IMR-90 (cell line): ENCODE data around the gene ITPR2. TPM values are rescaled to one million over a fixed set of nuclear protein-coding genes. Genes with fewer than 3 reads are reported as not detected.
A peak's percentile ranks its signal among the peaks of the same experiment; 100 is the strongest.

Experiments used
- ATAC-seq: fragments of 200-7000 bp; cut with Tn5 transposase; 2 replicates; pipeline ENCODE4 v1.9.1; 2020; ENCODE audit warnings: low read depth, mild to moderate bottlenecking, moderate library complexity
- BruUV-seq: library from RNA; stranded (reverse); fragments of 400-500 nt; replicated peaks from 2 replicates; lab custom pipeline; 2021; lab: Mats Ljungman, UMichigan
- CTCF ChIA-PET: fragments of 300-600 bp; formaldehyde crosslinking; extraction: SDS; loops from one replicate; lab custom pipeline; 2021; ENCODE audit warnings: antibody characterized with exemption; lab: Yijun Ruan, JAX
- POLR2A ChIA-PET: fragments of 300-600 bp; sonication (Branson Sonifier 250); formaldehyde crosslinking; loops from one replicate; lab custom pipeline; 2022; ENCODE audit warnings: antibody characterized with exemption; ENCODE audit not compliant: unreplicated experiment; lab: Charles Lee
- DNase-seq: peaks from one replicate; pipeline ENCODE4 v3.0.0; 2013
- H2AFZ ChIP-seq: replicated peaks from 2 replicates; pipeline ENCODE3; 2013; ENCODE audit warnings: low read length, mild to moderate bottlenecking; ENCODE audit not compliant: poor library complexity
- H2AK5ac ChIP-seq: 2 replicates; pipeline ENCODE4 v1.6.1; 2013; ENCODE audit warnings: low read depth, low read length, inconsistent platforms
- H2AK9ac ChIP-seq: replicated peaks from 2 replicates; pipeline ENCODE3; 2013; ENCODE audit warnings: mild to moderate bottlenecking, low read depth, low read length, moderate library complexity; ENCODE audit not compliant: poor library complexity
- H2BK120ac ChIP-seq: 2 replicates; pipeline ENCODE4 v1.6.1; 2013; ENCODE audit warnings: low read depth, low read length, inconsistent platforms
- H2BK15ac ChIP-seq: 3 replicates; pipeline ENCODE4 v1.6.1; 2013; ENCODE audit warnings: low read depth, low read length, inconsistent platforms
- H2BK20ac ChIP-seq: 2 replicates; pipeline ENCODE4 v1.6.1; 2013; ENCODE audit warnings: low read depth, mild to moderate bottlenecking, inconsistent platforms, low read length, moderate library complexity
- H2BK5ac ChIP-seq: 2 replicates; pipeline ENCODE4 v1.6.1; 2013; ENCODE audit warnings: mild to moderate bottlenecking, low read depth, low read length, inconsistent platforms; ENCODE audit not compliant: poor library complexity, severe bottlenecking
- H3K14ac ChIP-seq: replicated peaks from 2 replicates; pipeline ENCODE4 v1.6.1; 2013; ENCODE audit warnings: low read depth, low read length, inconsistent platforms
- H3K18ac ChIP-seq: 2 replicates; pipeline ENCODE4 v1.6.1; 2013; ENCODE audit warnings: low read depth, low read length, control low read depth
- H3K23ac ChIP-seq: 2 replicates; pipeline ENCODE4 v1.6.1; 2013; ENCODE audit warnings: low read depth, low read length, inconsistent platforms
- H3K27ac ChIP-seq: 2 replicates; pipeline ENCODE4 v1.5.1; 2013; ENCODE audit warnings: mild to moderate bottlenecking, control low read depth, low read length; ENCODE audit not compliant: insufficient read depth
- H3K27me3 ChIP-seq: 2 replicates; pipeline ENCODE4 v1.6.1; 2013; ENCODE audit warnings: low read length; ENCODE audit not compliant: control insufficient read depth, insufficient read depth
- H3K36me3 ChIP-seq: 2 replicates; pipeline ENCODE4 v1.6.1; 2013; ENCODE audit warnings: low read length, mixed read lengths; ENCODE audit not compliant: control insufficient read depth, insufficient read depth
- H3K4ac ChIP-seq: 2 replicates; pipeline ENCODE4 v1.6.1; 2013; ENCODE audit warnings: low read depth, low read length, inconsistent platforms
- H3K4me1 ChIP-seq: 2 replicates; pipeline ENCODE4 v1.6.1; 2013; ENCODE audit warnings: low read length, mixed read lengths; ENCODE audit not compliant: control insufficient read depth, insufficient read depth
- H3K4me2 ChIP-seq: 2 replicates; pipeline ENCODE4 v1.6.1; 2013; ENCODE audit warnings: low read depth, mild to moderate bottlenecking, control low read depth, low read length, moderate library complexity
- H3K4me3 ChIP-seq: 2 replicates; pipeline ENCODE4 v1.5.1; 2013; ENCODE audit warnings: low read depth, mild to moderate bottlenecking, control low read depth, low read length, moderate library complexity; ENCODE audit not compliant: insufficient read depth
- H3K56ac ChIP-seq: 2 replicates; pipeline ENCODE4 v1.6.1; 2013; ENCODE audit warnings: low read length, inconsistent platforms; ENCODE audit not compliant: insufficient read depth; ENCODE audit errors: extremely low read depth
- H3K79me1 ChIP-seq, 2 experiments: 2 replicates each; pipeline ENCODE4 v1.6.1; 2013; ENCODE audit warnings: low read length in 2 of 2, inconsistent platforms in 1 of 2, low read depth in 1 of 2
- H3K9ac ChIP-seq: 2 replicates; pipeline ENCODE4 v1.6.1; 2013; ENCODE audit warnings: low read depth, low read length, control low read depth
- H3K9me1 ChIP-seq: 2 replicates; pipeline ENCODE4 v1.6.1; 2013; ENCODE audit warnings: low read length, inconsistent platforms; ENCODE audit not compliant: insufficient read depth
- H3K9me3 ChIP-seq: 2 replicates; pipeline ENCODE4 v1.6.1; 2013; ENCODE audit warnings: low read length; ENCODE audit not compliant: control insufficient read depth, insufficient read depth
- H4K20me1 ChIP-seq: 2 replicates; pipeline ENCODE4 v1.6.1; 2013; ENCODE audit warnings: low read length, inconsistent platforms; ENCODE audit not compliant: insufficient read depth
- H4K5ac ChIP-seq: 2 replicates; pipeline ENCODE4 v1.6.1; 2013; ENCODE audit warnings: mild to moderate bottlenecking, low read depth, low read length, control low read depth
- H4K8ac ChIP-seq, 2 experiments: 2 replicates each; pipeline ENCODE4 v1.6.1; 2013; ENCODE audit warnings: low read depth in 2 of 2, low read length in 2 of 2, control low read depth in 1 of 2, inconsistent platforms in 1 of 2
- H4K91ac ChIP-seq: 2 replicates; pipeline ENCODE4 v1.6.1; 2013; ENCODE audit warnings: low read depth, low read length, inconsistent platforms; ENCODE audit not compliant: insufficient read depth
- BHLHE40 ChIP-seq: fragments of 150-350 bp; IDR thresholded peaks from 2 replicates; pipeline ENCODE4 v1.6.1; 2016; ENCODE audit warnings: mild to moderate bottlenecking, low read depth, low read length
- CEBPB ChIP-seq: IDR thresholded peaks from 2 replicates; pipeline ENCODE4 v1.6.1; 2012; ENCODE audit warnings: low read depth, low read length, improper control_type of control experiment
- CHD1 ChIP-seq: IDR thresholded peaks from 2 replicates; pipeline ENCODE4 v1.6.1; 2012; ENCODE audit warnings: low read depth, low read length, improper control_type of control experiment
- CTCF ChIP-seq: conservative IDR thresholded peaks from 2 replicates; pipeline ENCODE4 v1.5.1; 2012; ENCODE audit warnings: mild to moderate bottlenecking, low read depth, low read length, improper control_type of control experiment
- ELK1 ChIP-seq: fragments of 150-350 bp; IDR thresholded peaks from 2 replicates; pipeline ENCODE4 v1.6.1; 2016; ENCODE audit warnings: low read depth, mild to moderate bottlenecking, low read length, moderate library complexity, borderline replicate concordance
- FOS ChIP-seq: fragments of 150-350 bp; IDR thresholded peaks from 2 replicates; pipeline ENCODE4 v1.6.1; 2016; ENCODE audit warnings: low read depth, low read length
- MAFK ChIP-seq: IDR thresholded peaks from 2 replicates; pipeline ENCODE4 v1.6.1; 2012; ENCODE audit warnings: low read depth, low read length, improper control_type of control experiment
- MXI1 ChIP-seq: IDR thresholded peaks from 2 replicates; pipeline ENCODE4 v1.6.1; 2012; ENCODE audit warnings: low read depth, mild to moderate bottlenecking, low read length, moderate library complexity, borderline replicate concordance
- NFE2L2 ChIP-seq: fragments of 150-350 bp; IDR thresholded peaks from 2 replicates; pipeline ENCODE4 v1.6.1; 2016; ENCODE audit warnings: low read depth, mild to moderate bottlenecking, low read length
- POLR2A ChIP-seq: IDR thresholded peaks from 2 replicates; pipeline ENCODE4 v1.6.1; 2012; ENCODE audit warnings: mild to moderate bottlenecking, low read depth, low read length
- RCOR1 ChIP-seq: IDR thresholded peaks from 2 replicates; pipeline ENCODE4 v1.6.1; 2012; ENCODE audit warnings: mild to moderate bottlenecking, low read length, improper control_type of control experiment; ENCODE audit not compliant: insufficient replicate concordance
- SMC3 ChIP-seq: fragments of 150-350 bp; IDR thresholded peaks from 2 replicates; pipeline ENCODE4 v1.6.1; 2016; ENCODE audit warnings: low read depth, mild to moderate bottlenecking, antibody characterized with exemption, low read length, moderate library complexity
- USF2 ChIP-seq: fragments of 150-350 bp; IDR thresholded peaks from 2 replicates; pipeline ENCODE4 v1.6.1; 2017; ENCODE audit warnings: mild to moderate bottlenecking, antibody characterized with exemption, low read length, low read depth
- WGBS, 2 experiments: methylation state at CpG; one replicate each; pipeline versions ENCODE4 v1.1.5 to v1.1.7; 2013; ENCODE audit warnings: missing lambda C conversion rate in 2 of 2; ENCODE audit not compliant: insufficient read length in 1 of 2; ENCODE audit errors: extremely low coverage in 2 of 2; 5-methylcytosine and 5-hydroxymethylcytosine counted together
- dilution Hi-C: fragments of 300-500 bp; cut with HindIII; formaldehyde crosslinking; loops from one replicate; pipeline ENCODE4 v1.14.3; 2018; ENCODE audit warnings: low sequenced_read_pairs; ENCODE audit not compliant: unreplicated experiment
- in situ Hi-C: fragments of 300-500 bp; cut with MboI; formaldehyde crosslinking; loops from 3 replicates; pipeline ENCODE4 v1.14.3; 2019; ENCODE audit warnings: low sequenced_read_pairs, inconsistent platforms, mixed read lengths
- intact Hi-C: fragments of 100-400 bp; cut with micrococcal nuclease; formaldehyde crosslinking; loops from 2 replicates; pipeline ENCODE4 v1.10.0; 2022
- polyA plus RNA-seq, 3 experiments: library from polyadenylated mRNA; depleted of rRNA; stranded (reverse); fragments of >200 nt; gene quantifications; 2 replicates each; pipeline ENCODE4 v1.2.3, GENCODE V29; 2012; ENCODE audit warnings: low replicate concordance in 1 of 3
- total RNA-seq: library from RNA; depleted of rRNA; stranded (reverse); fragments of >200 nt; gene quantifications from 2 replicates; pipeline ENCODE4 v1.2.3, GENCODE V29; 2012

Gene ITPR2
- total and polyA plus RNA-seq, 2 of the 4 experiments (the other 2 are of a cell fraction), result 1.2 to 9.0 TPM

- no peak for TF ChIP-seq CHD1
- no peak for TF ChIP-seq CEBPB
- no peak for TF ChIP-seq POLR2A
Measured at GRCh38 chr12:26372866-26373265, 460.1 kb downstream of the ITPR2 start (continued).

GRCh38 chr12:26370098-26370497, 462.9 kb downstream of the ITPR2 start:
- Histone ChIP-seq H3K14ac (0 out of 2 replicates have a peak overlapping the region, but pooled peaks have one; percentile 27), H3K4me3 (no peak overlapping the region), H3K4me2 (no peak overlapping the region), H4K8ac (no peak overlapping the region), H2BK20ac (peak overlapping the region; percentile 43; the same call in 1 of the 2 replicates), H4K20me1 (no peaks in the 10 kb centered on the region), H4K91ac (no peak overlapping the region), H3K9me3 (no peaks in the 10 kb centered on the region), H3K9me1 (peaks cover 3% of the 10 kb centered on the region), H3K4ac (peak overlapping the region; percentile 23; the same call in 1 of the 2 replicates), H2BK15ac (no peak overlapping the region), H4K5ac (no peak overlapping the region), H3K18ac (no peak overlapping the region; the same call in 1 of the 2 replicates), H2BK120ac (0 out of 2 replicates have a peak overlapping the region, but pooled peaks have one; percentile 25), H3K4me1 (peaks cover 3% of the 10 kb centered on the region; the same call in 1 of the 2 replicates), H2AFZ (no peak overlapping the region), H3K9ac (no peak overlapping the region), H3K56ac (no peak overlapping the region), H2AK9ac (no peak overlapping the region), H3K36me3 (no peaks in the 10 kb centered on the region), H3K27ac (no peak overlapping the region), H3K79me1 (no peaks in the 10 kb centered on the region), H2AK5ac (no peak overlapping the region; the same call in 1 of the 2 replicates), H3K27me3 (no peaks in the 10 kb centered on the region), H2BK5ac (peak overlapping the region; percentile 15), H3K23ac (no peak overlapping the region)
- ChIA-PET POLR2A (no interaction called here), CTCF (interaction anchor here (1.0 kb wide), 1 partner anchor 251 kb away, joined by 3 read pairs; no protein-coding TSS in a partner anchor)
- dilution Hi-C loops, result no loop called here
- in situ Hi-C loops, result no loop called here
- ATAC-seq (no peak; the same call in 1 of the 2 replicates), DNase-seq (no peak)
- intact Hi-C loops, result no loop called here
- WGBS, 2 experiments, result no CpG with 5 or more reads among the region's 2 CpGs
- no TSS peak for BruUV-seq
- TF ChIP-seq USF2 (no peak), NFE2L2 (no peak), CEBPB (no peak), MAFK (no peak), CTCF (no peak), ELK1 (no peak), BHLHE40 (no peak), SMC3 (no peak), FOS (no peak), POLR2A (no peak), RCOR1 (no peak), MXI1 (no peak), CHD1 (no peak)
